K562 (cell line): ENCODE results near the gene FAM187B. TPM values are rescaled to one million over a fixed set of nuclear protein-coding genes. Genes with fewer than 3 reads are reported as not detected.

Experiments used
- ATF6 ChIP-seq: sonication (generic); formaldehyde crosslinking; IDR thresholded peaks from 2 replicates; pipeline ENCODE4 v1.4.0; 2020; ENCODE audit warnings: mild to moderate bottlenecking, missing genetic modification reagents
- C11orf30 ChIP-seq: fragments of 450-650 bp; IDR thresholded peaks from 2 replicates; pipeline ENCODE4 v1.6.1; 2016; ENCODE audit warnings: low read depth, mild to moderate bottlenecking
- CBFA2T2 ChIP-seq: fragments of 450-650 bp; conservative IDR thresholded peaks from 2 replicates; pipeline ENCODE4 v1.6.1; 2017; ENCODE audit warnings: mild to moderate bottlenecking
- E2F6 ChIP-seq, 2 experiments: IDR thresholded peaks; 2 replicates each; pipeline ENCODE4 v1.6.1; 2011; ENCODE audit warnings: borderline replicate concordance in 1 of 2, control low read depth in 1 of 2, low read depth in 1 of 2, low read length in 1 of 2, mild to moderate bottlenecking in 1 of 2, mixed read lengths in 1 of 2, moderate library complexity in 1 of 2; ENCODE audit not compliant: insufficient read depth in 1 of 2, insufficient read length in 1 of 2, poor library complexity in 1 of 2, severe bottlenecking in 1 of 2; ENCODE audit errors: extremely low read depth in 1 of 2
- FOXJ2 ChIP-seq: fragments of 200-800 bp; sonication (Bioruptor generic); IDR thresholded peaks from 2 replicates; pipeline ENCODE4 v1.6.1; 2016; ENCODE audit warnings: missing genetic modification characterization, missing compliant biosample characterization
- FUS ChIP-seq: fragments of 200-400 bp; formaldehyde crosslinking; optimal IDR thresholded peaks from 2 replicates; pipeline ENCODE3; 2017; ENCODE audit warnings: low read depth, low read length
- NR2C1 ChIP-seq, 2 experiments: fragments of 450-650 bp; IDR thresholded peaks; 2 replicates each; pipeline ENCODE4 v1.6.1; 2017; ENCODE audit warnings: mild to moderate bottlenecking in 2 of 2, antibody characterized with exemption in 1 of 2, inconsistent platforms in 1 of 2, missing compliant biosample characterization in 1 of 2, missing genetic modification characterization in 1 of 2
- SMARCE1 ChIP-seq: fragments of 450-650 bp; IDR thresholded peaks from 2 replicates; pipeline ENCODE4 v1.7.1; 2016; ENCODE audit warnings: mild to moderate bottlenecking
- STAT5A ChIP-seq: IDR thresholded peaks from 2 replicates; pipeline ENCODE4 v1.6.1; 2012; ENCODE audit warnings: low read length, inconsistent platforms, borderline replicate concordance
- TAF1 ChIP-seq: IDR thresholded peaks from 2 replicates; pipeline ENCODE4 v1.6.1; 2011; ENCODE audit warnings: mild to moderate bottlenecking, low read length, moderate library complexity; ENCODE audit not compliant: insufficient read depth, control insufficient read depth, severe bottlenecking; ENCODE audit errors: extremely low read depth
- TEAD4 ChIP-seq, 2 experiments: sonication (generic) in 1 of 2; formaldehyde crosslinking in 1 of 2; IDR thresholded peaks; 2 replicates each; pipeline versions ENCODE4 v1.6.1 to v1.8.0; 2012 to 2022; ENCODE audit warnings: borderline replicate concordance in 1 of 2, inconsistent platforms in 1 of 2, low read length in 1 of 2, mild to moderate bottlenecking in 1 of 2, missing genetic modification reagents in 1 of 2
- ZNF316 ChIP-seq: fragments of 450-650 bp; IDR thresholded peaks from 2 replicates; pipeline ENCODE4 v1.6.1; 2016
- ZNF76 ChIP-seq: fragments of 250-450 bp; sonication (Bioruptor Pico); IDR thresholded peaks from 2 replicates; pipeline ENCODE4 v1.4.0; 2020; ENCODE audit warnings: mild to moderate bottlenecking, moderate library complexity, borderline replicate concordance
- polyA plus RNA-seq, 8 experiments: library from polyadenylated mRNA; depleted of rRNA in 4 of 8; stranded (reverse) in 5 of 8; unstranded in 3 of 8; fragments of >200 nt; fragmentation: Nextera tagmentation in 2 of 8; fragmentation: Illumina TruSeq in 1 of 8; extraction: Ambion mirVana in 2 of 8; extraction: Trizol in 1 of 8; gene quantifications; 2 replicates each; pipeline versions ENCODE4 v1.2.1 to v1.2.3, GENCODE V29; 2011 to 2014; ENCODE audit warnings: inconsistent platforms in 1 of 8, missing spikeins in 1 of 8
- total RNA-seq, 7 experiments: library from RNA; depleted of rRNA in 6 of 7; stranded (reverse); fragments of >200 nt in 6 of 7; fragmentation: Illumina TruSeq in 2 of 7; extraction: Trizol in 2 of 7; gene quantifications; 2 replicates each; pipeline versions ENCODE4 v1.2.1 to v1.2.3, GENCODE V29; 2011 to 2021; ENCODE audit warnings: low replicate concordance in 1 of 7
- TF ChIP-seq, protein P1 (sequence below): fragments of 250-450 bp; sonication (Bioruptor Pico); IDR thresholded peaks from 2 replicates; pipeline ENCODE4 v1.4.0; 2020; ENCODE audit warnings: mild to moderate bottlenecking, moderate library complexity
- TF ChIP-seq, protein P2 (sequence below): fragments of 450-650 bp; formaldehyde crosslinking; IDR thresholded peaks from 2 replicates; pipeline ENCODE4 v1.4.0; 2020; ENCODE audit warnings: mild to moderate bottlenecking, moderate library complexity
- TF ChIP-seq, protein P3 (sequence below): fragments of 450-650 bp; IDR thresholded peaks from 2 replicates; pipeline ENCODE4 v1.6.1; 2016; ENCODE audit warnings: mild to moderate bottlenecking

The FAM187B gene
- total and polyA plus RNA-seq, 9 of the 15 experiments (the other 6 are each of a cell fraction or from before 2014, with no cell fraction given): 0.04 to 0.09 TPM; not detected in 7

DNA sequence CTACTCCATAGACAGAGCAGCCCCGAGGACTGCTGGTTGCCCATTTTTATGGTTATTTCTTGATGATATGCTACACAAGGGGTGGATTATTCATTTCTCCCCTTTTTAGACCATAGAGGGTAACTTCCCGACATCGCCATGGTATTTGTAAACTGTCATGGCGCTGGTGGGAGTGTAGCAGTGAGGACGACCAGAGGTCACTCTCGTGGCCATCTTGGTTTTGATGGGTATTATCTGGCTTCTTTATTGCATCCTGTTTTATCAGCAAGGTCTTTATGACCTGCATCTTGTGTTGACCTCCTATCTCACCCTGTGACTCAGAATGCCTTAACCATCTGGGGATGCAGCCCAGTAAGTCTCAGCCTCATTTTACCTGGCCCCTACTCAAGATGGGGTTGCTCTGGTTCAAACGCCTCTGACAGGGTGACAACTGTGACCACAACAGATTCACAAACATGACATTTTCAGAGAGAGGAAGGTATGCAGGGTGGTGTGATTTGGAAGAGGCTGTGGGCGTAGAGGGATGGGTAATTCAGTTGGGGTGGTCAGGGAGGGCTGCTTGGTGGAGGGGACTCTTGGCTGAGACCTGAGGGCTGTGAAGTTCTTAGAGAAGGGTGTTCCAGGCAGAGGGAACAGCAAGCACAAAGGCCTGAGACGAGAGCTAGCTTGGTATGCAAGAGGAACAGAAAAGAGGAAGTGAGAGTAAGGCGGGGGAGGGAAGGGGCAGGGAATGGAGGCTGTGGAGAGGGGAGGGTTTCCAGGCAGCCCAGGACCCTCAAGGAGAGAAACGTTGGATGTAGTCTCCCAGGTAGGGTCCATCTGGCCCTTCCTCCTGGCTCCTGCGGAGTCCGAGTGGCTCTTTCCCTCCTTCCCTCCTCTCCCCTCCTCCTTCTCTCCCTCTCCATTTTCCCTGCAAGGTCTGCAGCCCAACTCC lies 23.5 kb downstream of the FAM187B start (continued):
- TF ChIP-seq SMARCE1: peak; percentile 96
- no peak for TF ChIP-seq FUS
- TF ChIP-seq, protein P1, sequence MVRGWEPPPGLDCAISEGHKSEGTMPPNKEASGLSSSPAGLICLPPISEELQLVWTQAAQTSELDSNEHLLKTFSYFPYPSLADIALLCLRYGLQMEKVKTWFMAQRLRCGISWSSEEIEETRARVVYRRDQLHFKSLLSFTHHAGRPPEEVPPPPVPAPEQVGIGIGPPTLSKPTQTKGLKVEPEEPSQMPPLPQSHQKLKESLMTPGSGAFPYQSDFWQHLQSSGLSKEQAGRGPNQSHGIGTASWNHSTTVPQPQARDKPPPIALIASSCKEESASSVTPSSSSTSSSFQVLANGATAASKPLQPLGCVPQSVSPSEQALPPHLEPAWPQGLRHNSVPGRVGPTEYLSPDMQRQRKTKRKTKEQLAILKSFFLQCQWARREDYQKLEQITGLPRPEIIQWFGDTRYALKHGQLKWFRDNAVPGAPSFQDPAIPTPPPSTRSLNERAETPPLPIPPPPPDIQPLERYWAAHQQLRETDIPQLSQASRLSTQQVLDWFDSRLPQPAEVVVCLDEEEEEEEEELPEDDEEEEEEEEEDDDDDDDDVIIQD: peak; percentile 94; the same call in 1 of the 2 replicates
- no peak for TF ChIP-seq FOXJ2
- TF ChIP-seq E2F6 (IDR thresholded peaks at IDR 0.05; ENCODE audit: borderline replicate concordance in 1 of 2, extremely low read depth in 1 of 2, insufficient read depth in 1 of 2, insufficient read length in 1 of 2, low read depth in 1 of 2, low read length in 1 of 2, poor library complexity in 1 of 2, severe bottlenecking in 1 of 2): peak in 1 of 2 experiments; percentile 19
- TF ChIP-seq C11orf30: no peak
- no peak for TF ChIP-seq STAT5A
- TF ChIP-seq, protein P2, sequence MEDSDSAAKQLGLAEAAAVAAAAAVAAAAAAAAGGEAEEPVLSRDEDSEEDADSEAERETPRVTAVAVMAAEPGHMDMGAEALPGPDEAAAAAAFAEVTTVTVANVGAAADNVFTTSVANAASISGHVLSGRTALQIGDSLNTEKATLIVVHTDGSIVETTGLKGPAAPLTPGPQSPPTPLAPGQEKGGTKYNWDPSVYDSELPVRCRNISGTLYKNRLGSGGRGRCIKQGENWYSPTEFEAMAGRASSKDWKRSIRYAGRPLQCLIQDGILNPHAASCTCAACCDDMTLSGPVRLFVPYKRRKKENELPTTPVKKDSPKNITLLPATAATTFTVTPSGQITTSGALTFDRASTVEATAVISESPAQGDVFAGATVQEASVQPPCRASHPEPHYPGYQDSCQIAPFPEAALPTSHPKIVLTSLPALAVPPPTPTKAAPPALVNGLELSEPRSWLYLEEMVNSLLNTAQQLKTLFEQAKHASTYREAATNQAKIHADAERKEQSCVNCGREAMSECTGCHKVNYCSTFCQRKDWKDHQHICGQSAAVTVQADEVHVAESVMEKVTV (CRISPR knock-in tag): peak; percentile 34; the same call in 1 of the 2 replicates
- no peak for TF ChIP-seq TAF1
- TF ChIP-seq, protein P3, sequence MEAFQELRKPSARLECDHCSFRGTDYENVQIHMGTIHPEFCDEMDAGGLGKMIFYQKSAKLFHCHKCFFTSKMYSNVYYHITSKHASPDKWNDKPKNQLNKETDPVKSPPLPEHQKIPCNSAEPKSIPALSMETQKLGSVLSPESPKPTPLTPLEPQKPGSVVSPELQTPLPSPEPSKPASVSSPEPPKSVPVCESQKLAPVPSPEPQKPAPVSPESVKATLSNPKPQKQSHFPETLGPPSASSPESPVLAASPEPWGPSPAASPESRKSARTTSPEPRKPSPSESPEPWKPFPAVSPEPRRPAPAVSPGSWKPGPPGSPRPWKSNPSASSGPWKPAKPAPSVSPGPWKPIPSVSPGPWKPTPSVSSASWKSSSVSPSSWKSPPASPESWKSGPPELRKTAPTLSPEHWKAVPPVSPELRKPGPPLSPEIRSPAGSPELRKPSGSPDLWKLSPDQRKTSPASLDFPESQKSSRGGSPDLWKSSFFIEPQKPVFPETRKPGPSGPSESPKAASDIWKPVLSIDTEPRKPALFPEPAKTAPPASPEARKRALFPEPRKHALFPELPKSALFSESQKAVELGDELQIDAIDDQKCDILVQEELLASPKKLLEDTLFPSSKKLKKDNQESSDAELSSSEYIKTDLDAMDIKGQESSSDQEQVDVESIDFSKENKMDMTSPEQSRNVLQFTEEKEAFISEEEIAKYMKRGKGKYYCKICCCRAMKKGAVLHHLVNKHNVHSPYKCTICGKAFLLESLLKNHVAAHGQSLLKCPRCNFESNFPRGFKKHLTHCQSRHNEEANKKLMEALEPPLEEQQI: peak; percentile 60; the same call in 1 of the 2 replicates
- TF ChIP-seq NR2C1 (IDR thresholded peaks at IDR 0.05): peak; percentile 44
- peak; percentile 95 for TF ChIP-seq NR2C1 (tag; IDR thresholded peaks at IDR 0.05)
- peak; percentile 81 for TF ChIP-seq TEAD4 (IDR thresholded peaks at IDR 0.05; ENCODE audit: low read length)
- peak; percentile 93 for TF ChIP-seq TEAD4 (CRISPR knock-in tag; IDR thresholded peaks at IDR 0.05; ENCODE audit: borderline replicate concordance)
- peak; percentile 97 for TF ChIP-seq ZNF76 (CRISPR knock-in tag)
- TF ChIP-seq ATF6 (CRISPR knock-in tag): no peak
- no peak for TF ChIP-seq CBFA2T2
- TF ChIP-seq ZNF316: no peak
